Esophagus muscularis mucosa (tissue), 4 donors: ENCODE results near the gene EEA1. TPM values are rescaled to one million over a fixed set of nuclear protein-coding genes. Genes with fewer than 3 reads are reported as not detected.
"Not testable (repeated sequence)": the region's sequence is repeated elsewhere in the genome, so short reads cannot be mapped to it uniquely, and the experiment has no call there.

ENCODE experiments used
- DNase-seq: peaks from one replicate; pipeline ENCODE4 v3.0.0-alpha.2; 2017; ENCODE audit errors: extremely low spot score
- H3K27ac ChIP-seq, 4 donors: fragments of 200-600 bp; sonication (generic); replicated peaks in 1 of 4; 1 replicate in 3 of 4; 2 replicates in 1 of 4; pipeline ENCODE4 v1.5.1; 2016 to 2019; ENCODE audit warnings: mild to moderate bottlenecking in 1 of 4
- H3K27me3 ChIP-seq, 4 donors: fragments of 200-600 bp; sonication (generic); one replicate each; pipeline versions ENCODE4 v1.5.1 to v1.6.0; 2016 to 2019
- H3K36me3 ChIP-seq, 4 donors: fragments of 200-600 bp; sonication (generic); one replicate each; pipeline ENCODE4 v1.5.1; 2016 to 2019
- H3K4me1 ChIP-seq, 4 donors: fragments of 200-600 bp; sonication (generic); one replicate each; pipeline ENCODE4 v1.5.1; 2016 to 2019
- H3K4me3 ChIP-seq, 4 donors: fragments of 200-600 bp; sonication (generic); 1 replicate in 2 of 4; 2 replicates in 2 of 4; pipeline ENCODE4 v1.5.1; 2016 to 2019; ENCODE audit warnings: mild to moderate bottlenecking in 4 of 4, moderate library complexity in 1 of 4
- H3K9me3 ChIP-seq, 4 donors: fragments of 200-600 bp; sonication (generic); 1 replicate in 3 of 4; 2 replicates in 1 of 4; pipeline ENCODE4 v1.5.1; 2016 to 2019
- EP300 ChIP-seq: sonication (generic); formaldehyde crosslinking; IDR thresholded peaks from one replicate; pipeline ENCODE4 v1.6.1; 2017; ENCODE audit warnings: antibody characterized with exemption
- POLR2A ChIP-seq: fragments of 450-650 bp; IDR thresholded peaks from one replicate; pipeline ENCODE4 v1.6.1; 2017; ENCODE audit warnings: antibody characterized with exemption, moderate library complexity, mild to moderate bottlenecking, low read depth
- POLR2AphosphoS5 ChIP-seq, 2 donors: sonication (generic); formaldehyde crosslinking; IDR thresholded peaks; one replicate each; pipeline ENCODE4 v1.6.1; 2017; ENCODE audit warnings: antibody characterized with exemption in 2 of 2
- WGBS: methylation state at CpG from one replicate; pipeline ENCODE4 v1.1.5; 2018; 5-methylcytosine and 5-hydroxymethylcytosine counted together
- intact Hi-C: fragments of 100-400 bp; cut with DNase I; formaldehyde crosslinking; loops from one replicate; pipeline ENCODE4 v1.15.1; 2023
- total RNA-seq, 4 donors: library from RNA; depleted of rRNA; stranded (reverse); fragments of >200 nt; gene quantifications; one replicate each; pipeline versions ENCODE4 v1.1.0 to v1.2.1, GENCODE V29; 2016
- TF ChIP-seq, protein P1 (sequence below), 3 experiments: fragments of 200-600 bp in 2 of 3; fragments of 450-650 bp in 1 of 3; sonication (generic) in 2 of 3; IDR thresholded peaks; one replicate each; pipeline ENCODE4 v1.5.1; 2017 to 2019; ENCODE audit warnings: antibody characterized with exemption in 3 of 3, mild to moderate bottlenecking in 2 of 3, moderate library complexity in 1 of 3

Gene EEA1
- total RNA-seq, 4 donors from 2014 or later: 15.7 to 31.1 (median 24.1) TPM

DNA sequence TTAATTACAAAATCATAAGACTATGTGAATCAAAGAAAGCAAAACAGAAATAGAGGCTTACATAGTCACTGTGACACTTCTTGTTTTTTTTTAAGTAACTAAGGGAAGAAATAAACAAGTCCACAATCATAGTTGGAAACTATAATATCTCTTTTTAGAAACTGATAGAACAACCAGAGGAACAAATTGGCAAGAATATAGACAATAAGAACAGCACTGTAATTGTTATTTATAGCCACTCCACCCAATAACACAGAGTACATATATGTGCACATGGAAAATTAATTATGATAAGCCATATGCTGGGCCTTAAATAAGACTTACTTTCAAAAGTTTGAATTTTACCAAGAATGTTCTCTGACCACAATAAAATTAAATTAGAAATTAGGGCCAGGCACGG, 125.2 kb downstream of the EEA1 start:
- H3K36me3 ChIP-seq: peaks cover 0 to 69% (median 36%) of the 10 kb centered on the region in 4 donors
- intact Hi-C loops: no loop called here

GRCh38 chr12:92802906-92803305, 126.2 kb downstream of the EEA1 start:
- WGBS: 74% methylated on average over 3 of the region's 3 CpGs
- intact Hi-C loops: no loop called here
- peaks cover 0 to 68% (median 32%) of the 10 kb centered on the region in 4 donors for H3K36me3 ChIP-seq

More for the DNA sequence above, 125.2 kb downstream of the EEA1 start:
- no peak overlapping the region for H3K4me3 ChIP-seq
- H3K4me1 ChIP-seq: no peaks in the 10 kb centered on the region
- no peaks in the 10 kb centered on the region for H3K27me3 ChIP-seq
- no peak for DNase-seq
- H3K9me3 ChIP-seq: peaks cover 0 to 5% (median 0%) of the 10 kb centered on the region in 4 donors
- 93% methylated on average over 1 of the region's 1 CpG for WGBS
- TF ChIP-seq POLR2A (no peak), POLR2AphosphoS5 (IDR thresholded peaks at IDR 0.05) (no peak), EP300 (no peak)
- TF ChIP-seq, protein P1, sequence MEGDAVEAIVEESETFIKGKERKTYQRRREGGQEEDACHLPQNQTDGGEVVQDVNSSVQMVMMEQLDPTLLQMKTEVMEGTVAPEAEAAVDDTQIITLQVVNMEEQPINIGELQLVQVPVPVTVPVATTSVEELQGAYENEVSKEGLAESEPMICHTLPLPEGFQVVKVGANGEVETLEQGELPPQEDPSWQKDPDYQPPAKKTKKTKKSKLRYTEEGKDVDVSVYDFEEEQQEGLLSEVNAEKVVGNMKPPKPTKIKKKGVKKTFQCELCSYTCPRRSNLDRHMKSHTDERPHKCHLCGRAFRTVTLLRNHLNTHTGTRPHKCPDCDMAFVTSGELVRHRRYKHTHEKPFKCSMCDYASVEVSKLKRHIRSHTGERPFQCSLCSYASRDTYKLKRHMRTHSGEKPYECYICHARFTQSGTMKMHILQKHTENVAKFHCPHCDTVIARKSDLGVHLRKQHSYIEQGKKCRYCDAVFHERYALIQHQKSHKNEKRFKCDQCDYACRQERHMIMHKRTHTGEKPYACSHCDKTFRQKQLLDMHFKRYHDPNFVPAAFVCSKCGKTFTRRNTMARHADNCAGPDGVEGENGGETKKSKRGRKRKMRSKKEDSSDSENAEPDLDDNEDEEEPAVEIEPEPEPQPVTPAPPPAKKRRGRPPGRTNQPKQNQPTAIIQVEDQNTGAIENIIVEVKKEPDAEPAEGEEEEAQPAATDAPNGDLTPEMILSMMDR (IDR thresholded peaks at IDR 0.05): no peak
- H3K27ac ChIP-seq: no peak overlapping the region

DNA sequence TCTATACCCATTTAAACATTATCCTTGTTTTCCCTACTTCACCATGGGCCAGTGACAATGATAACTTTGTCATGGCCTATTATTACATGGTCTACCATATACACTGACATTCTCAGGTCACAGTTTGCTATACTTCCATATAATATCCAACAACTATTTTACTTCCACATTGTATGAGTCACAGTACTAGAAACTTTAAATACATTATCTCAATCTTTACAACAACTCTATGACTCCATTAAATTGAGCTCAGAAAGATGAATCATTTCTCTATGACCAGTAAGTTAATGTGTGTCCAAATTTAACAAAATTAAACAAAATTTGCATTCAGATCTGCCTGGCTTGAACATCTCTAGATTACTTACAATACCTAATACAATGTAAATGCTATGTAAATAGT, 132.4 kb downstream of the EEA1 start:
- intact Hi-C loops: no loop called here
- H3K27me3 ChIP-seq: no peaks in the 10 kb centered on the region
- DNase-seq: no peak
- TF ChIP-seq POLR2AphosphoS5 (IDR thresholded peaks at IDR 0.05): no peak
- TF ChIP-seq, protein P1 (IDR thresholded peaks at IDR 0.05): no peak
- no peak for TF ChIP-seq POLR2A
- TF ChIP-seq EP300: no peak
- no peaks in the 10 kb centered on the region for H3K4me1 ChIP-seq
- peaks cover 5 to 56% (median 27%) of the 10 kb centered on the region in 4 donors for H3K36me3 ChIP-seq
- H3K9me3 ChIP-seq: peaks cover 0 to 4% (median 0%) of the 10 kb centered on the region in 4 donors
- H3K4me3 ChIP-seq: no peak overlapping the region
- H3K27ac ChIP-seq: no peak overlapping the region

More at GRCh38 chr12:92802906-92803305, 126.2 kb downstream of the EEA1 start:
- no peak overlapping the region for H3K27ac ChIP-seq
- no peak for DNase-seq
- TF ChIP-seq EP300: no peak
- no peak for TF ChIP-seq POLR2A
- no peak for TF ChIP-seq POLR2AphosphoS5 (IDR thresholded peaks at IDR 0.05)
- TF ChIP-seq, protein P1 (IDR thresholded peaks at IDR 0.05): no peak
- H3K9me3 ChIP-seq: peaks cover 0 to 5% (median 0%) of the 10 kb centered on the region in 4 donors
- H3K4me3 ChIP-seq: no peak overlapping the region
- no peaks in the 10 kb centered on the region for H3K27me3 ChIP-seq
- no peaks in the 10 kb centered on the region for H3K4me1 ChIP-seq

GRCh38 chr12:92794814-92795213, 134.3 kb downstream of the EEA1 start:
- Histone ChIP-seq H3K9me3 (peaks cover 0 to 5% (median 2%) of the 10 kb centered on the region in 4 donors), H3K4me3 (no peak overlapping the region), H3K27ac (no peak overlapping the region), H3K36me3 (peaks cover 5 to 42% (median 15%) of the 10 kb centered on the region in 4 donors), H3K4me1 (no peaks in the 10 kb centered on the region), H3K27me3 (no peaks in the 10 kb centered on the region)
- DNase-seq: no peak
- TF ChIP-seq, protein P1 (IDR thresholded peaks at IDR 0.05): no peak
- TF ChIP-seq POLR2A (no peak), EP300 (no peak), POLR2AphosphoS5 (IDR thresholded peaks at IDR 0.05) (no peak)
- intact Hi-C loops: no loop called here

- intact Hi-C loops, DNase-seq, H3K4me1 ChIP-seq, H3K27ac ChIP-seq, H3K4me3 ChIP-seq, H3K9me3 ChIP-seq, H3K27me3 ChIP-seq: not testable (repeated sequence)
- 95% methylated on average over 5 of the region's 5 CpGs for WGBS
- peaks cover 3 to 42% (median 13%) of the 10 kb centered on the region in 4 donors for H3K36me3 ChIP-seq
Measured at GRCh38 chr12:92794356-92794755, 134.7 kb downstream of the EEA1 start.
